Measurements from ENCODE around the gene TMEM108.

Gene TMEM108

GRCh38 chr3:133037436-133037835 is 755 bp upstream of the TMEM108 start:
- peak overlapping the region; percentile 82 to 88 (median 87) for H3K4me3 Mint-ChIP-seq
- no peaks in the 10 kb centered on the region for H3K9me3 Mint-ChIP-seq
- no peaks in the 10 kb centered on the region for H3K36me3 Mint-ChIP-seq (ENCODE audit: low read depth)
- peaks cover 25% of the 10 kb centered on the region for H3K4me1 Mint-ChIP-seq
- TF ChIP-seq CTCF (IDR thresholded peaks at IDR 0.05; ENCODE audit: unreplicated experiment in 3 of 3): no peak
- H3K27me3 Mint-ChIP-seq (ENCODE audit: low read depth): peaks cover 44% of the 10 kb centered on the region
- H3K27ac Mint-ChIP-seq: no peak overlapping the region

- peaks cover 44% of the 10 kb centered on the region for H3K27me3 Mint-ChIP-seq (ENCODE audit: low read depth)
- peak overlapping the region in 1 of 3 experiments; percentile 15 for H3K27ac Mint-ChIP-seq
These were observed 662 bp downstream of the TMEM108 start for GRCh38 chr3:133038731-133039375.

GRCh38 chr3:133040696-133041523 is 2.7 kb downstream of the TMEM108 start:
- no peak overlapping the region for H3K27ac Mint-ChIP-seq
- no peaks in the 10 kb centered on the region for H3K9me3 Mint-ChIP-seq
- TF ChIP-seq CTCF (IDR thresholded peaks at IDR 0.05; ENCODE audit: unreplicated experiment in 3 of 3): peak; percentile 75 to 82 (median 77)
- peaks cover 32% of the 10 kb centered on the region for H3K4me1 Mint-ChIP-seq
- peak overlapping the region in 2 of 3 experiments; percentile 39 to 55 for H3K4me3 Mint-ChIP-seq
- peaks cover 38% of the 10 kb centered on the region for H3K27me3 Mint-ChIP-seq (ENCODE audit: low read depth)
- H3K36me3 Mint-ChIP-seq (ENCODE audit: low read depth): no peaks in the 10 kb centered on the region

More at GRCh38 chr3:133038731-133039375, 662 bp downstream of the TMEM108 start:
- Mint-ChIP-seq H3K36me3 (ENCODE audit: low read depth) (no peaks in the 10 kb centered on the region), H3K4me1 (peaks cover 32% of the 10 kb centered on the region), H3K9me3 (no peaks in the 10 kb centered on the region), H3K4me3 (peak overlapping the region; percentile 82 to 88 (median 87))
- no peak for TF ChIP-seq CTCF (IDR thresholded peaks at IDR 0.05; ENCODE audit: unreplicated experiment in 3 of 3)

GRCh38 chr3:133041524-133041829 is 3.3 kb downstream of the TMEM108 start:
- no peak for TF ChIP-seq CTCF (IDR thresholded peaks at IDR 0.05; ENCODE audit: unreplicated experiment in 3 of 3)
- Mint-ChIP-seq H3K27me3 (ENCODE audit: low read depth) (peaks cover 37% of the 10 kb centered on the region), H3K36me3 (ENCODE audit: low read depth) (no peaks in the 10 kb centered on the region), H3K4me3 (peak overlapping the region in 1 of 3 experiments; percentile 55), H3K4me1 (peaks cover 32% of the 10 kb centered on the region), H3K27ac (no peak overlapping the region), H3K9me3 (no peaks in the 10 kb centered on the region)

GRCh38 chr3:133042778-133043177 is 4.6 kb downstream of the TMEM108 start:
- Mint-ChIP-seq H3K4me1 (peaks cover 28% of the 10 kb centered on the region), H3K9me3 (no peaks in the 10 kb centered on the region), H3K4me3 (no peak overlapping the region), H3K27me3 (ENCODE audit: low read depth) (peaks cover 28% of the 10 kb centered on the region), H3K36me3 (ENCODE audit: low read depth) (no peaks in the 10 kb centered on the region), H3K27ac (no peak overlapping the region)
- no peak for TF ChIP-seq CTCF (IDR thresholded peaks at IDR 0.05; ENCODE audit: unreplicated experiment in 3 of 3)
